Thyroid gland (tissue), 4 donors: ENCODE measurements around the gene P2RX1. TPM values are rescaled to one million over a fixed set of nuclear protein-coding genes. Genes with fewer than 3 reads are reported as not detected.

ENCODE experiments used
- DNase-seq, 2 donors: peaks; one replicate each; pipeline ENCODE4 v3.0.0-alpha.2; 2019
- H3K27ac ChIP-seq, 3 donors: fragments of 200-600 bp; sonication (generic); 1 replicate in 2 of 3; 2 replicates in 1 of 3; pipeline ENCODE4 v1.5.1; 2016 to 2019; ENCODE audit warnings: mild to moderate bottlenecking in 1 of 3, moderate library complexity in 1 of 3
- H3K27me3 ChIP-seq: fragments of 200-600 bp; sonication (generic); one replicate; pipeline ENCODE4 v1.5.1; 2019
- H3K36me3 ChIP-seq, 2 donors: fragments of 200-600 bp; sonication (generic); one replicate each; pipeline ENCODE4 v1.5.1; 2016 to 2019
- H3K4me1 ChIP-seq, 2 donors: fragments of 200-600 bp; sonication (generic); one replicate each; pipeline ENCODE4 v1.5.1; 2017 to 2019
- H3K4me3 ChIP-seq, 3 donors: fragments of 200-600 bp; sonication (generic); replicated peaks in 1 of 3; 1 replicate in 2 of 3; 2 replicates in 1 of 3; pipeline ENCODE4 v1.5.1; 2016; ENCODE audit warnings: mild to moderate bottlenecking in 1 of 3
- H3K9me3 ChIP-seq: fragments of 200-600 bp; sonication (generic); one replicate; pipeline ENCODE4 v1.5.1; 2017
- POLR2A ChIP-seq, 2 donors: fragments of 450-650 bp; IDR thresholded peaks; one replicate each; pipeline ENCODE4 v1.6.1; 2017; ENCODE audit warnings: antibody characterized with exemption in 2 of 2, mild to moderate bottlenecking in 2 of 2, moderate library complexity in 1 of 2
- WGBS, 2 donors: methylation state at CpG; one replicate each; pipeline ENCODE4 v1.1.5; 2017; 5-methylcytosine and 5-hydroxymethylcytosine counted together
- intact Hi-C: fragments of 100-400 bp; cut with DNase I; formaldehyde crosslinking; loops from one replicate; pipeline ENCODE4 v1.15.1; 2023
- total RNA-seq, 4 donors: library from RNA; depleted of rRNA; stranded (reverse); fragments of >200 nt; gene quantifications; one replicate each; pipeline ENCODE4 v1.2.3, GENCODE V29; 2016
- TF ChIP-seq, protein P1 (sequence below), 6 experiments: fragments of 200-600 bp in 3 of 6; fragments of 450-650 bp in 3 of 6; sonication (generic) in 3 of 6; IDR thresholded peaks; one replicate each; pipeline ENCODE4 v1.5.1; 2016 to 2019; ENCODE audit warnings: antibody characterized with exemption in 6 of 6, mild to moderate bottlenecking in 2 of 6, inconsistent platforms in 1 of 6, moderate library complexity in 1 of 6

P2RX1 gene
- total RNA-seq, 4 donors from 2014 or later, result 0.11 to 0.54 (median 0.21) TPM; not detected in 1

DNA sequence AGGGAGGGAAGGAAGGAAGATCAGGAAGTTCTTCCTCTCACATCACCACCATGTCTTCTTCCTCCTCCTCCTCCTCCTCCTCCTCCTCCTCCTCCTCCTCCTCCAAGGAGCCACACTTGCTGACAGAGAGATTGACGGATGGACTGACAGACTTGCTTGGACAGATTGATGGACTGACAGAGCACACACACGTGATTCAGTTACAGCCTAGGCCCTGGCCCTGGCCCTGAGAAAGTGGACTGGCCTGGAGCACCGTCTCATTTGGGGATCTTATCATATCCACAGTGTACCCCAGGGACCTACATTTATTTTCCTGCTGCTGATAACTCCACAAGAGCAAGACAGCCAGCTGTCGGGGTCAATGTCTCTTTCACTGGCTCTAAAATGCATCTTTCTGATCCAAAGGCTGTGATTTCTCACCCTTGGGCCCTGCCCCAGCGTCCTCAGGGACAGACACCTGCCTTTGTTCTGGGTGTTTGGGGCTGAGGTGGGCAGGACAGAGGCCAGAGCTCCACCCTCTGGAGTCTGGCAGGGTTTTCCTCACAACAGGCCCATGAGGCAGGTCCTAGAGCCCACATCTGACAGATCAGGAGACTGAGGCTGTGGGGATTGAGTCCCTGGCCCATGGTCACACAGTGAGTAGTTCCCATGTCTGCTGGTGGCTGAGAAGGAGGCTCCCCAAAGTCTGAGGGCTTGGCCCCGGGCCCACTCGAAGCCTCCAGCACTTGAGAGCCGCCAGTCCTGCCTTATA is 2.3 kb upstream of the P2RX1 start:
- Histone ChIP-seq H3K4me1 (peaks cover 0 to 13% of the 10 kb centered on the region in 2 donors), H3K27ac (no peak overlapping the region), H3K27me3 (no peaks in the 10 kb centered on the region), H3K36me3 (no peaks in the 10 kb centered on the region), H3K4me3 (no peak overlapping the region), H3K9me3 (no peaks in the 10 kb centered on the region)
- 67 to 76% methylated on average over 5 to 7 of the region's 8 CpGs for WGBS, 2 donors
- DNase-seq, result no peak
- TF ChIP-seq POLR2A (IDR thresholded peaks at IDR 0.05), result no peak
- TF ChIP-seq, protein P1, sequence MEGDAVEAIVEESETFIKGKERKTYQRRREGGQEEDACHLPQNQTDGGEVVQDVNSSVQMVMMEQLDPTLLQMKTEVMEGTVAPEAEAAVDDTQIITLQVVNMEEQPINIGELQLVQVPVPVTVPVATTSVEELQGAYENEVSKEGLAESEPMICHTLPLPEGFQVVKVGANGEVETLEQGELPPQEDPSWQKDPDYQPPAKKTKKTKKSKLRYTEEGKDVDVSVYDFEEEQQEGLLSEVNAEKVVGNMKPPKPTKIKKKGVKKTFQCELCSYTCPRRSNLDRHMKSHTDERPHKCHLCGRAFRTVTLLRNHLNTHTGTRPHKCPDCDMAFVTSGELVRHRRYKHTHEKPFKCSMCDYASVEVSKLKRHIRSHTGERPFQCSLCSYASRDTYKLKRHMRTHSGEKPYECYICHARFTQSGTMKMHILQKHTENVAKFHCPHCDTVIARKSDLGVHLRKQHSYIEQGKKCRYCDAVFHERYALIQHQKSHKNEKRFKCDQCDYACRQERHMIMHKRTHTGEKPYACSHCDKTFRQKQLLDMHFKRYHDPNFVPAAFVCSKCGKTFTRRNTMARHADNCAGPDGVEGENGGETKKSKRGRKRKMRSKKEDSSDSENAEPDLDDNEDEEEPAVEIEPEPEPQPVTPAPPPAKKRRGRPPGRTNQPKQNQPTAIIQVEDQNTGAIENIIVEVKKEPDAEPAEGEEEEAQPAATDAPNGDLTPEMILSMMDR (IDR thresholded peaks at IDR 0.05), result no peak
- intact Hi-C loops, result no loop called here

DNA sequence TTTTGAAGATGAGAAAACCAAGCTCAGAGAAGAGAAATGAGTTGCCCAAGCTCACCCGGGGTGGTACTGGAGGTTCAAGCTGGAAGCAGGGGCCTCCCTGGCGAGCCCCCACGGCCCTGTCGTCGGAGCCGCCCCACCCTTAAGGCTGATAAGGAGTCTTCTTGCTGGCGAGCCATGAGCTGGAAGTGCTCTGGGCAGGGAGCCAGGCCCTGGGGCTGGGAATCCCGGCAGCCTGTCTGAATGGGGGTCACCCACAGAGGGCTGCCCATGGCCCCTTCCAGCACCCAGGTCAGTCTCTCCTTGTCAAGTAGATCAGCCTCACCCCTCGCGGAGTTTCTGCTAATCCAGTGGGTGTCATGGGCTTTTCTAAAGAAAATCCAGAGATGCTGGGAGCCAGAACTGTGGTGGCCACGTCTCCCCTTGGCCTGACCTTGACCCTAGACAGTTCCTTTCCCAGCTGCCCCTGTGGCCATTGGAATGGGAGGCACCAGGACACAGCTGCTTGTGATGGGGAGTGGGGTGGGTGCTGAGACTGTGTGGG is 1.2 kb upstream of the P2RX1 start:
- Histone ChIP-seq H3K4me1 (peaks cover 0 to 13% of the 10 kb centered on the region in 2 donors), H3K27ac (no peak overlapping the region), H3K27me3 (no peaks in the 10 kb centered on the region), H3K4me3 (no peak overlapping the region), H3K9me3 (no peaks in the 10 kb centered on the region), H3K36me3 (no peaks in the 10 kb centered on the region)
- TF ChIP-seq, protein P1 (IDR thresholded peaks at IDR 0.05), result no peak
- TF ChIP-seq POLR2A (IDR thresholded peaks at IDR 0.05), result no peak
- peak; percentile 54 to 57 for DNase-seq
- 16 to 31% methylated on average over 9 to 10 of the region's 11 CpGs for WGBS, 2 donors
- intact Hi-C loops, result no loop called here

DNA sequence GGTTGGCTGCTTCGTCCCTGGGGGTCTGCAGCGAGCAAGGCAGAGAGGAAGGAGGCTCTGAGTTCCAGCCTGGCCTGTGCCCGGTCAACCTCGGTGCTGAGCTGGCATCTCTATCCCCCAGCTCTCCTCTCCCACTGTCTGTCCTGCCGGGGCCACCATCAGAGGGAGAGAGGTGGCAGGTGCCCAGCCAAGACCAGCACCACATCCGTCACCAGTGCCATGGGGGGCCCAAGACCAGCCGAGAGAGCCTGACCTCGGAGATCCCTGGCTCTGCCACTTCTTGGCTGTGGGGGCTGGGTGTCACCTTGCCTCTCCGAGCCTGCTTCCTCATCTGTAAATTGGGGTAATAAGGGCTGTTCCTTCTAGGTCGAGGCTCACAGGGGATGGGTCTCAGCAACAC is 560 bp upstream of the P2RX1 start:
- Histone ChIP-seq H3K4me3 (no peak overlapping the region), H3K4me1 (peaks cover 0 to 13% of the 10 kb centered on the region in 2 donors), H3K27ac (no peak overlapping the region), H3K9me3 (no peaks in the 10 kb centered on the region), H3K27me3 (no peaks in the 10 kb centered on the region), H3K36me3 (no peaks in the 10 kb centered on the region)
- intact Hi-C loops, result no loop called here
- TF ChIP-seq POLR2A (IDR thresholded peaks at IDR 0.05), result no peak
- WGBS, 2 donors, result 79 to 91% methylated on average over 8 to 10 of the region's 10 CpGs
- DNase-seq, result no peak

DNA sequence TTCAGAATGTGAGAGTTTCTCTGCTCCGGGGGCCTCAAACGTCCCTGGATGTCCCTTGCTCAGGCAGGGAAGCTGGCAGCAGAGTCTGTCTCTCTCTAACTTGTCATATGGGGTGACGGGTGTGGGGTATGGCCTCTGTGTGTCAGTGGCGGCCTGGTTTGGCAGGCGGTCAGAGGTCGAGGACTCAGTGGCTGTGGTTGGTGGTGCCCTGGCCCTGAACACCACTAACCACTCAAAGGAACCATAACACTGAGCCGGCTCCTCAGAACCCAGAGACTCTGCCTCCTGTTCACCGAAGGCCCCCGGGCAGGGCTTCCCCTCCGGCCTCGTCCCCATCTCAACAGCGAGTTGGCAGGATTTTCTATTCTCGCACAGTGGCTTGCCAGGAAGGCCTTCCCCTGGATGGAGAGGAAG is 677 bp downstream of the P2RX1 start:
- TF ChIP-seq, protein P1 (IDR thresholded peaks at IDR 0.05), result no peak
- TF ChIP-seq POLR2A (IDR thresholded peaks at IDR 0.05), result no peak
- no peak for DNase-seq
- H3K27ac ChIP-seq, result no peak overlapping the region
- H3K4me1 ChIP-seq, result peaks cover 0 to 13% of the 10 kb centered on the region in 2 donors
- no peak overlapping the region for H3K4me3 ChIP-seq
- intact Hi-C loops, result no loop called here
- H3K36me3 ChIP-seq, result no peaks in the 10 kb centered on the region
- H3K27me3 ChIP-seq, result no peaks in the 10 kb centered on the region
- 80 to 93% methylated on average over 3 to 13 of the region's 13 CpGs for WGBS, 2 donors
- no peaks in the 10 kb centered on the region for H3K9me3 ChIP-seq

DNA sequence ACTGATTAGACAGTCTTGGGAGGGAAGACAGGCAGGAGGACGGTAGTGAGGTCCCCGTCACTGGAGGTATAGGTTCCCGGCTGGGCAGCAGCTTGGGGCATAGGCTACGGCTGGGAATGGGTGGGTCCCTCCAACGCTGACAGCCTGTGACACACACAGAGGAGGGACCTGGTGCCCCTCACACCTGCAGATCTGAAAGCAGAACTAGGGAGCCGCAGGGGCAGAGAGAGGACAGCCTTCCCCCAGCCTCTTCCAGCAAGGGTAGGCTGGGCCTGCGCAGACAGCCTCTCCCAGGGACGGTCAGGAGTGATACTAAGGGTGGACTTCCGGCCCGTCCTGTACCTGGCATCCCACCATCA is 2.0 kb downstream of the P2RX1 start:
- WGBS, 2 donors, result 95 to 100% methylated on average over 3 to 10 of the region's 10 CpGs
- intact Hi-C loops, result loop anchor here (5.0 kb wide), 1 partner anchor 52 kb away; no protein-coding TSS in a partner anchor

More for the DNA sequence above, 2.0 kb downstream of the P2RX1 start:
- peaks cover 0 to 13% of the 10 kb centered on the region in 2 donors for H3K4me1 ChIP-seq
- H3K27ac ChIP-seq, result no peak overlapping the region
- no peaks in the 10 kb centered on the region for H3K36me3 ChIP-seq
- no peak overlapping the region for H3K4me3 ChIP-seq
- H3K9me3 ChIP-seq, result no peaks in the 10 kb centered on the region
- DNase-seq, result no peak
- TF ChIP-seq, protein P1 (IDR thresholded peaks at IDR 0.05), result no peak
- TF ChIP-seq POLR2A (IDR thresholded peaks at IDR 0.05), result no peak
- H3K27me3 ChIP-seq, result no peaks in the 10 kb centered on the region
